K562 (cell line): ENCODE results near the gene DYNC2I2. TPM values are rescaled to one million over a fixed set of nuclear protein-coding genes. Genes with fewer than 3 reads are reported as not detected.

Experiments used
- ARHGAP35 ChIP-seq: fragments of 450-650 bp; IDR thresholded peaks from 2 replicates; pipeline ENCODE4 v1.6.1; 2018; ENCODE audit not compliant: partially characterized antibody
- CBX1 ChIP-seq: sonication (generic); IDR thresholded peaks from 2 replicates; pipeline ENCODE4 v1.6.1; 2016; ENCODE audit warnings: antibody characterized with exemption, low read depth, mild to moderate bottlenecking
- ELF1 ChIP-seq: fragments of 200-800 bp; sonication (Bioruptor generic); IDR thresholded peaks from 2 replicates; pipeline ENCODE4 v1.6.1; 2016; ENCODE audit warnings: missing genetic modification characterization, missing compliant biosample characterization
- KLF1 ChIP-seq: fragments of 450-650 bp; IDR thresholded peaks from 2 replicates; pipeline ENCODE4 v1.6.1; 2016; ENCODE audit warnings: missing genetic modification characterization, missing compliant biosample characterization
- MAZ ChIP-seq, 2 experiments: fragments of 450-650 bp in 1 of 2; sonication (generic) in 1 of 2; formaldehyde crosslinking; IDR thresholded peaks in 1 of 2; conservative IDR thresholded peaks in 1 of 2; 2 replicates each; pipeline versions ENCODE4 v1.4.0 to v1.5.0; 2020; ENCODE audit warnings: mild to moderate bottlenecking in 1 of 2, missing genetic modification reagents in 1 of 2
- TEAD1 ChIP-seq, 2 experiments: fragments of 450-650 bp in 1 of 2; sonication (generic) in 1 of 2; formaldehyde crosslinking; IDR thresholded peaks; 2 replicates each; pipeline versions ENCODE4 v1.4.0 to v1.8.0; 2020 to 2022; ENCODE audit warnings: mild to moderate bottlenecking in 2 of 2, missing genetic modification reagents in 1 of 2
- ZSCAN29 ChIP-seq: fragments of 450-650 bp; IDR thresholded peaks from 2 replicates; pipeline ENCODE4 v1.6.1; 2017
- polyA plus RNA-seq, 8 experiments: library from polyadenylated mRNA; depleted of rRNA in 4 of 8; stranded (reverse) in 5 of 8; unstranded in 3 of 8; fragments of >200 nt; fragmentation: Nextera tagmentation in 2 of 8; fragmentation: Illumina TruSeq in 1 of 8; extraction: Ambion mirVana in 2 of 8; extraction: Trizol in 1 of 8; gene quantifications; 2 replicates each; pipeline versions ENCODE4 v1.2.1 to v1.2.3, GENCODE V29; 2011 to 2014; ENCODE audit warnings: inconsistent platforms in 1 of 8, missing spikeins in 1 of 8
- total RNA-seq, 7 experiments: library from RNA; depleted of rRNA in 6 of 7; stranded (reverse); fragments of >200 nt in 6 of 7; fragmentation: Illumina TruSeq in 2 of 7; extraction: Trizol in 2 of 7; gene quantifications; 2 replicates each; pipeline versions ENCODE4 v1.2.1 to v1.2.3, GENCODE V29; 2011 to 2021; ENCODE audit warnings: low replicate concordance in 1 of 7
- TF ChIP-seq, protein P1 (sequence below), 2 experiments: fragments of 450-650 bp; conservative IDR thresholded peaks; 2 replicates each; pipeline ENCODE4 v1.6.1; 2017; ENCODE audit warnings: mild to moderate bottlenecking in 2 of 2, moderate library complexity in 2 of 2
- TF ChIP-seq, protein P2 (sequence below): sonication (generic); formaldehyde crosslinking; IDR thresholded peaks from 2 replicates; pipeline ENCODE4 v1.8.1; 2023; ENCODE audit warnings: mild to moderate bottlenecking, missing genetic modification reagents, moderate library complexity
- TF ChIP-seq, protein P3 (sequence below): sonication (generic); formaldehyde crosslinking; IDR thresholded peaks from 2 replicates; pipeline ENCODE4 v1.8.1; 2023; ENCODE audit warnings: missing genetic modification reagents, mild to moderate bottlenecking, borderline replicate concordance
- TF ChIP-seq, protein P4 (sequence below), 3 experiments: fragments of 200-800 bp in 1 of 3; fragments of 250-450 bp in 1 of 3; fragments of 450-650 bp in 1 of 3; sonication (Bioruptor Pico) in 1 of 3; sonication (Bioruptor generic) in 1 of 3; formaldehyde crosslinking in 1 of 3; IDR thresholded peaks; 2 replicates each; pipeline versions ENCODE4 v1.6.1 to v1.8.0; 2016 to 2022; ENCODE audit warnings: mild to moderate bottlenecking in 2 of 3, missing genetic modification characterization in 2 of 3, missing compliant biosample characterization in 1 of 3, moderate library complexity in 1 of 3
- TF ChIP-seq, protein P5 (sequence below), 3 experiments: IDR thresholded peaks in 2 of 3; conservative IDR thresholded peaks in 1 of 3; 2 replicates each; pipeline ENCODE4 v1.5.1; 2011 to 2012; ENCODE audit warnings: low read length in 3 of 3, mild to moderate bottlenecking in 3 of 3, control low read depth in 2 of 3, improper control_type of control experiment in 1 of 3, inconsistent platforms in 1 of 3, low read depth in 1 of 3, mixed read lengths in 1 of 3, moderate library complexity in 1 of 3; ENCODE audit not compliant: insufficient read depth in 2 of 3

DYNC2I2 gene
- total and polyA plus RNA-seq, 9 of the 15 experiments (the other 6 are each of a cell fraction or from before 2014, with no cell fraction given), result 1.5 to 249 (median 70.0) TPM

DNA sequence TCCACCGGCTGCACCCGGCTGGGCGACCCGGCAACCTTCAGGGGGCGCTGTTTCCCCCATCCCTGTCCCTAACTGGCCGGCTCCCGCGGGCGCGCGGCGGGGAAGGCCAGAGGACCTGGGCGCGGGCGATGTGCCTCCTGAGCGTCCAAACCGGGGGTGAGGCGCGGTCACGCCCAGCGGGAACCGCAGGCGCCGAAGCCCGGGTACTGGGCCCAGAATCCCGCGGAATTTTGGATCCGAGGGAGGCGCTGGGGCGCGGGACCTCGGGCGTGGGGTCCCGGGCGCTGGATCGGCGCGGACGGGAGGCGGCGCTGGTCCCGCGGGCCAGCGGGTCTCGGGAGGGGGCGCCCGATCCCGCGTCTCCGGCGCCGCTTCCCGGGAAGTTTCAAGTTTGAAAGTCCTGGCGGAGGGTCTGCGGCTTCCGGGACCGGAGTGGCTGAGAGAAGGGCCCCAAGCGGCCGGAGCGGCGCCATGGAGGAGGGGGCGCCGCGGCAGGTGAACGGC is 45.9 kb upstream of the DYNC2I2 start, which contains the start of gene PKN3 (continued):
- TF ChIP-seq, protein P1, sequence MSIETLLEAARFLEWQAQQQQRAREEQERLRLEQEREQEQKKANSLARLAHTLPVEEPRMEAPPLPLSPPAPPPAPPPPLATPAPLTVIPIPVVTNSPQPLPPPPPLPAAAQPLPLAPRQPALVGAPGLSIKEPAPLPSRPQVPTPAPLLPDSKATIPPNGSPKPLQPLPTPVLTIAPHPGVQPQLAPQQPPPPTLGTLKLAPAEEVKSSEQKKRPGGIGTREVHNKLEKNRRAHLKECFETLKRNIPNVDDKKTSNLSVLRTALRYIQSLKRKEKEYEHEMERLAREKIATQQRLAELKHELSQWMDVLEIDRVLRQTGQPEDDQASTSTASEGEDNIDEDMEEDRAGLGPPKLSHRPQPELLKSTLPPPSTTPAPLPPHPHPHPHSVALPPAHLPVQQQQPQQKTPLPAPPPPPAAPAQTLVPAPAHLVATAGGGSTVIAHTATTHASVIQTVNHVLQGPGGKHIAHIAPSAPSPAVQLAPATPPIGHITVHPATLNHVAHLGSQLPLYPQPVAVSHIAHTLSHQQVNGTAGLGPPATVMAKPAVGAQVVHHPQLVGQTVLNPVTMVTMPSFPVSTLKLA (conservative IDR thresholded peaks at IDR 0.05), result peak in 1 of 2 experiments; percentile 64; a peak in 3 of 4 replicates
- TF ChIP-seq, protein P2, sequence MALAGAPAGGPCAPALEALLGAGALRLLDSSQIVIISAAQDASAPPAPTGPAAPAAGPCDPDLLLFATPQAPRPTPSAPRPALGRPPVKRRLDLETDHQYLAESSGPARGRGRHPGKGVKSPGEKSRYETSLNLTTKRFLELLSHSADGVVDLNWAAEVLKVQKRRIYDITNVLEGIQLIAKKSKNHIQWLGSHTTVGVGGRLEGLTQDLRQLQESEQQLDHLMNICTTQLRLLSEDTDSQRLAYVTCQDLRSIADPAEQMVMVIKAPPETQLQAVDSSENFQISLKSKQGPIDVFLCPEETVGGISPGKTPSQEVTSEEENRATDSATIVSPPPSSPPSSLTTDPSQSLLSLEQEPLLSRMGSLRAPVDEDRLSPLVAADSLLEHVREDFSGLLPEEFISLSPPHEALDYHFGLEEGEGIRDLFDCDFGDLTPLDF (CRISPR knock-in tag), result peak; percentile 82; the same call in 1 of the 2 replicates
- TF ChIP-seq ZSCAN29, result 0 out of 2 replicates have a peak, but pooled peaks have one; percentile 9
- TF ChIP-seq MAZ (CRISPR knock-in tag; conservative IDR thresholded peaks at IDR 0.05 in 1 of 2, IDR thresholded peaks at IDR 0.05 in 1 of 2), result peak; percentile 73 to 82
- TF ChIP-seq, protein P3, sequence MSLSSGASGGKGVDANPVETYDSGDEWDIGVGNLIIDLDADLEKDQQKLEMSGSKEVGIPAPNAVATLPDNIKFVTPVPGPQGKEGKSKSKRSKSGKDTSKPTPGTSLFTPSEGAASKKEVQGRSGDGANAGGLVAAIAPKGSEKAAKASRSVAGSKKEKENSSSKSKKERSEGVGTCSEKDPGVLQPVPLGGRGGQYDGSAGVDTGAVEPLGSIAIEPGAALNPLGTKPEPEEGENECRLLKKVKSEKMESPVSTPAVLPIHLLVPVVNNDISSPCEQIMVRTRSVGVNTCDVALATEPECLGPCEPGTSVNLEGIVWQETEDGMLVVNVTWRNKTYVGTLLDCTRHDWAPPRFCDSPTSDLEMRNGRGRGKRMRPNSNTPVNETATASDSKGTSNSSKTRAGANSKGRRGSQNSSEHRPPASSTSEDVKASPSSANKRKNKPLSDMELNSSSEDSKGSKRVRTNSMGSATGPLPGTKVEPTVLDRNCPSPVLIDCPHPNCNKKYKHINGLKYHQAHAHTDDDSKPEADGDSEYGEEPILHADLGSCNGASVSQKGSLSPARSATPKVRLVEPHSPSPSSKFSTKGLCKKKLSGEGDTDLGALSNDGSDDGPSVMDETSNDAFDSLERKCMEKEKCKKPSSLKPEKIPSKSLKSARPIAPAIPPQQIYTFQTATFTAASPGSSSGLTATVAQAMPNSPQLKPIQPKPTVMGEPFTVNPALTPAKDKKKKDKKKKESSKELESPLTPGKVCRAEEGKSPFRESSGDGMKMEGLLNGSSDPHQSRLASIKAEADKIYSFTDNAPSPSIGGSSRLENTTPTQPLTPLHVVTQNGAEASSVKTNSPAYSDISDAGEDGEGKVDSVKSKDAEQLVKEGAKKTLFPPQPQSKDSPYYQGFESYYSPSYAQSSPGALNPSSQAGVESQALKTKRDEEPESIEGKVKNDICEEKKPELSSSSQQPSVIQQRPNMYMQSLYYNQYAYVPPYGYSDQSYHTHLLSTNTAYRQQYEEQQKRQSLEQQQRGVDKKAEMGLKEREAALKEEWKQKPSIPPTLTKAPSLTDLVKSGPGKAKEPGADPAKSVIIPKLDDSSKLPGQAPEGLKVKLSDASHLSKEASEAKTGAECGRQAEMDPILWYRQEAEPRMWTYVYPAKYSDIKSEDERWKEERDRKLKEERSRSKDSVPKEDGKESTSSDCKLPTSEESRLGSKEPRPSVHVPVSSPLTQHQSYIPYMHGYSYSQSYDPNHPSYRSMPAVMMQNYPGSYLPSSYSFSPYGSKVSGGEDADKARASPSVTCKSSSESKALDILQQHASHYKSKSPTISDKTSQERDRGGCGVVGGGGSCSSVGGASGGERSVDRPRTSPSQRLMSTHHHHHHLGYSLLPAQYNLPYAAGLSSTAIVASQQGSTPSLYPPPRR (CRISPR knock-in tag), result no peak
- peak; percentile 71 for TF ChIP-seq ELF1 (tag)
- no peak for TF ChIP-seq ARHGAP35
- TF ChIP-seq CBX1, result peak; percentile 51; the same call in 1 of the 2 replicates
- 0 out of 2 replicates have a peak, but pooled peaks have one; percentile 38 for TF ChIP-seq KLF1 (tag)
- TF ChIP-seq, protein P4, sequence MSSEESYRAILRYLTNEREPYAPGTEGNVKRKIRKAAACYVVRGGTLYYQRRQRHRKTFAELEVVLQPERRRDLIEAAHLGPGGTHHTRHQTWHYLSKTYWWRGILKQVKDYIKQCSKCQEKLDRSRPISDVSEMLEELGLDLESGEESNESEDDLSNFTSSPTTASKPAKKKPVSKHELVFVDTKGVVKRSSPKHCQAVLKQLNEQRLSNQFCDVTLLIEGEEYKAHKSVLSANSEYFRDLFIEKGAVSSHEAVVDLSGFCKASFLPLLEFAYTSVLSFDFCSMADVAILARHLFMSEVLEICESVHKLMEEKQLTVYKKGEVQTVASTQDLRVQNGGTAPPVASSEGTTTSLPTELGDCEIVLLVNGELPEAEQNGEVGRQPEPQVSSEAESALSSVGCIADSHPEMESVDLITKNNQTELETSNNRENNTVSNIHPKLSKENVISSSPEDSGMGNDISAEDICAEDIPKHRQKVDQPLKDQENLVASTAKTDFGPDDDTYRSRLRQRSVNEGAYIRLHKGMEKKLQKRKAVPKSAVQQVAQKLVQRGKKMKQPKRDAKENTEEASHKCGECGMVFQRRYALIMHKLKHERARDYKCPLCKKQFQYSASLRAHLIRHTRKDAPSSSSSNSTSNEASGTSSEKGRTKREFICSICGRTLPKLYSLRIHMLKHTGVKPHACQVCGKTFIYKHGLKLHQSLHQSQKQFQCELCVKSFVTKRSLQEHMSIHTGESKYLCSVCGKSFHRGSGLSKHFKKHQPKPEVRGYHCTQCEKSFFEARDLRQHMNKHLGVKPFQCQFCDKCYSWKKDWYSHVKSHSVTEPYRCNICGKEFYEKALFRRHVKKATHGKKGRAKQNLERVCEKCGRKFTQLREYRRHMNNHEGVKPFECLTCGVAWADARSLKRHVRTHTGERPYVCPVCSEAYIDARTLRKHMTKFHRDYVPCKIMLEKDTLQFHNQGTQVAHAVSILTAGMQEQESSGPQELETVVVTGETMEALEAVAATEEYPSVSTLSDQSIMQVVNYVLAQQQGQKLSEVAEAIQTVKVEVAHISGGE (CRISPR knock-in tag; IDR thresholded peaks at IDR 0.05), result peak in 1 of 3 experiments; percentile 72; a peak in 2 of 6 replicates
- TF ChIP-seq, protein P5, sequence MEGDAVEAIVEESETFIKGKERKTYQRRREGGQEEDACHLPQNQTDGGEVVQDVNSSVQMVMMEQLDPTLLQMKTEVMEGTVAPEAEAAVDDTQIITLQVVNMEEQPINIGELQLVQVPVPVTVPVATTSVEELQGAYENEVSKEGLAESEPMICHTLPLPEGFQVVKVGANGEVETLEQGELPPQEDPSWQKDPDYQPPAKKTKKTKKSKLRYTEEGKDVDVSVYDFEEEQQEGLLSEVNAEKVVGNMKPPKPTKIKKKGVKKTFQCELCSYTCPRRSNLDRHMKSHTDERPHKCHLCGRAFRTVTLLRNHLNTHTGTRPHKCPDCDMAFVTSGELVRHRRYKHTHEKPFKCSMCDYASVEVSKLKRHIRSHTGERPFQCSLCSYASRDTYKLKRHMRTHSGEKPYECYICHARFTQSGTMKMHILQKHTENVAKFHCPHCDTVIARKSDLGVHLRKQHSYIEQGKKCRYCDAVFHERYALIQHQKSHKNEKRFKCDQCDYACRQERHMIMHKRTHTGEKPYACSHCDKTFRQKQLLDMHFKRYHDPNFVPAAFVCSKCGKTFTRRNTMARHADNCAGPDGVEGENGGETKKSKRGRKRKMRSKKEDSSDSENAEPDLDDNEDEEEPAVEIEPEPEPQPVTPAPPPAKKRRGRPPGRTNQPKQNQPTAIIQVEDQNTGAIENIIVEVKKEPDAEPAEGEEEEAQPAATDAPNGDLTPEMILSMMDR (IDR thresholded peaks at IDR 0.05 in 2 of 3, conservative IDR thresholded peaks at IDR 0.05 in 1 of 3; ENCODE audit: insufficient read depth in 2 of 3, low read depth in 1 of 3, low read length in 3 of 3), result peak; percentile 73 to 96 (median 89)
- peak in 1 of 2 experiments; percentile 81; a peak in 2 of 4 replicates for TF ChIP-seq TEAD1 (CRISPR knock-in tag; IDR thresholded peaks at IDR 0.05)
